Stimulated activated CD4-positive, alpha-beta T cell treated with anti-CD3 and anti-CD28 coated beads, TNF-alpha, amount 100 ng/mL, for 4 hours (primary cell): ENCODE results near the gene COMMD4.
A peak's percentile ranks its signal among the peaks of the same experiment; 100 is the strongest.
"Not testable (repeated sequence)": the region's sequence is repeated elsewhere in the genome, so short reads cannot be mapped to it uniquely, and the experiment has no call there.

Experiments
- DNase-seq, 3 experiments: peaks; one replicate each; pipeline ENCODE4 v3.0.0-alpha.2; 2020; ENCODE audit warnings: low read depth in 3 of 3

The COMMD4 gene

GRCh38 chr15:75335705-75336355 is at the start of gene COMMD4:
TSS of gene COMMD4 (plus strand) at chr15:75336063. CDS start at chr15:75336090, 27 bp downstream.
- DNase-seq: peak; percentile 36 to 70 (median 47)

DNA sequence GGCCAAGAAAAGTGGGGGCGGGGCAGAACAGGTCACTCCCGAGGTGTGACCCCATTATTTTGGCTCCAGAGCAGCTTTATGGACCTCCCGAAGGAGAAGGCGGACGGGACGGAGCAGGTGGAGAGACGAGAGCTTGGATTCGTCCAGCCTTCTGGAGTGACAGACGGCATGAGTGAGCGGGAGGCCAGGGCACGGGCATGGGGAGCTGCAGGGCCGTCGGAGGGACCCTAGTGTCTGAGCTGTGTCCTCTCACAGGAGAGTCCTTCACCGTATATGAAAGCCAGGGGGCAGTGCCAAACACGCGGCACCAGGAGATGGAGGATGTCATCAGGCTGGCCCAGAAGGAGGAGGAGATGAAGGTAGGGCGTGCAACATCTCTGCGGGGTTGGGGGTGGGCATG is 42.2 kb upstream of the COMMD4 start:
- not testable (repeated sequence) for DNase-seq

DNA sequence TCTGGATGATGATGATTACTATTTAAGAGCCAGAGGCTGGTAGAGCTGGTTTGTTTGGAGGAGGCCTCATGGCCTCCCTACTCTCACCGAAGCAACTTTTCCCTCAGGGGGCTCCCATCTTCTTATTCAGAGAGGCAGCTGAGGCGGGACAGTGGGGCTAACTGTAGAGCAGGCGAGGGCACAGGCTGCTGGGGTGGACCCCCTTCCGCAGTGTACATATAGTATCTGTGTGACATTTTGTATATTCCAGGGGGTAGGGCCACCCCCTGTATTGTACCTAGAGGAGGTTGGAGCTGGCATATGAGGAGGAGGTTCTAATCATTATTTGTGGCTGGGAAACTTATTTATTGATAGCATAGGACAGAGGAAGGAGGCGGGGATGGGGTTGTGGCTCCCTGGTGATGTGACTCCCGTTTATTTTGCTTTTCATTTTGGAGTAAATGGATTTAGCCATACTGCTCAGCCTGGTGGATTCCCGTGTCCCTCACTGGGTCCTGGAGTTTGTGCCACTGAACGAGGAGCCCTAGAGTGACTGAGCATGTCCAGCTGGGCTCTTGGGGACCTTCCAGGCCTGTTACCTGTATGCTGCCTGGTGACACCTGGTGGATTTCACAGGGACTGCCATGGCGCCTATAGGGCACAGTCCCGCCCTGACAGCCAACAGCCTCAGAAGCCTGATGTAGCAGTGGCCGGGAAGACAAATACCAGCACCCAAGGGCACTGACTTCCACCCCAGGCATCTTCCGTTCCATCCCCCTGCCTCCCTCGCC is 37.1 kb upstream of the COMMD4 start:
- not testable (repeated sequence) for DNase-seq

DNA sequence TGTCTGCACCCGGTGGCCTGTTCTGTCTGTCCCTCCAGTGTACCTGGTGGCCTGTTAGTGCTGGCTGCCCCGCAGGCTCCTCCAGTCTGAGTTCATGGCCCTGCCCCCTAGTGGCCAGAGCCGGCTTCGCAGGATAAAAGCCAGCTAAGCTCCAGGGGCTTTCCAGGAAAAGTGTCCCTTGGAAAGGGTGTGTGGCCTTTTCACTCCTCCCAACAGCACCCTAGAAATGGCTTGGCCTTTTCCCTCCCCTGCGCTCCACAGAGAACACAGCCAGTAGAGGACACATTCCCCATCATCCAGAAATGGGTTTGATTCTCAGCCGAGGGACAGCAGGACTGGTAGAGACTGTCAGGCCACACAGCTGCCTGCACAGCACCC is 36.6 kb upstream of the COMMD4 start:
- DNase-seq: peak; percentile 35 to 42 (median 40)

DNA sequence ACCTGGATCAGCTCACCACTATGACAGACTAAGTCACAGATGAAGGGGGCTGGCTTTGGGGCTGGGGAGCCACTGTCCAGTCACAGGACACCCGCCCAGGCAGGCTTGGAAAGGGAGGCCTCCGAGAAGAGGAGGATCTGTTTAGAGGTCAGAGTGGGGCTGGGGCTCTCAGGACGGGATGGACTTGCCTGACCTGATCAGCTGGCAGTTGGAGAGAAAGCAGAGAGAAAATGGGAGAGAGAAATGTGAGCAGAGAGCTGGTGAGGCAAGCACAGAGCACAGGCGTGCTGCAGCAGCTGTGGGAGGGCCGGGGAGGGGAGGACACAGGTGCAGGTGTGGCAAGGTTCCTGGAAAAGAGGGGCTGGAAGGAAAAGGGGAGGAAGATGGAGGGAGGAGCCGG is 35.8 kb upstream of the COMMD4 start:
- not testable (repeated sequence) for DNase-seq

DNA sequence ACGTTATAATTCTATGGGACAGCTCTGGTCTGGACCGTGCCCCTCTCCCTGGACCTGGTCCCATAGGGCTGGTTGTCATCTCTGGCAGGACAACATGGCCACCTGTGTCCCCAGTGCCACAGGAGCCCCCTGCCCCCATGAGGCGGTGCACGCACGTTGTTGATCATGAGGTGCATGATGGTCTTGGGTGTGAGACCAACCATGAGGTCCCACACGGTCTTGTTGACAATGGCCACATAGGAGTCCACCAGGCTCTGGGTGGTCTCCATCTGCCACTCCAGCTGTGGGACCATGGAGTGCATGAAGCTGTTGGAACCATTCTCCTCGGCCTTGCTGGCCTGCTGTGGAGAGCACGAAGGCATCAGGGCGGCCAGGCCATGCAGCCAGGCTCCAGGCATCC is 33.5 kb upstream of the COMMD4 start:
- DNase-seq: no peak

GRCh38 chr15:75302753-75303152 is 33.1 kb upstream of the COMMD4 start:
- not testable (repeated sequence) for DNase-seq

DNA sequence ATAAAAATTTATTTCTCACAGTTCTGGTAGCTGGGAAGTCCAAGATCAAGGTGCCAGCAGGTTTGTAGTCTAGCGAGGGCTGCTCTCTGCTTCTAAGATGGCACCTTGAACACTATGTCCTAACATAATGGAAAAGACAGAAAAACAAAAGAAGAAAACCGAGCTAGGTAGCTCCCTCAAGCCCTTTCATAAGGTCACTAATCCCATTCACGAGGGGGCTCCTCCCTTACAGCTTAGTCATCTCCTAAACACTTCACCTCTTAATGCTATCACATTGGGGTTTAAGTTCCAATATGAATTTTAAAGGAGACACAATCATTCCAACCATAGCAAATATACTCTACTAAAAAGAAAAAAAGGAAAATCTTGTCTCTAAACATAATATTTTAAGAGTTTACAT is 29.7 kb upstream of the COMMD4 start:
- no peak for DNase-seq

GRCh38 chr15:75307778-75308390 is 28.0 kb upstream of the COMMD4 start:
- DNase-seq: no peak

DNA sequence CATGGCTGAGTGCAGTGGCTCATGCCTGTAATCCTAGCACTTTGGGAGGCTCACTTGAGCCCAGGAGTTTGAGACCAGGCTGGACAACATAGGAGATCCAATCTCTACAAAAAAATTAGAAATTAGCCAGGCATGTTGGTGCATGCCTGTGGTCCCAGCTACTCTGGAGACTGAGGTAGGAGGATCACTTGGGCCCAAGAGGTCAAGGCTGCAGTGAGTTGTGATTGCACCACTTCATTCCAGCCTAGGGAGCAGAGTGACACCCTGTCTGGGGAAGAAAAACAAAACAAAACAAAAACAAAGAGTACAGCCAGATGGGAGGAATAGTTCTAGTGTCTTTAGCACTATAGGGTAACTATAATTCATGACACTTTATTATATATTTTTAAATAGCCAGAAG is 26.2 kb upstream of the COMMD4 start:
- no peak for DNase-seq

DNA sequence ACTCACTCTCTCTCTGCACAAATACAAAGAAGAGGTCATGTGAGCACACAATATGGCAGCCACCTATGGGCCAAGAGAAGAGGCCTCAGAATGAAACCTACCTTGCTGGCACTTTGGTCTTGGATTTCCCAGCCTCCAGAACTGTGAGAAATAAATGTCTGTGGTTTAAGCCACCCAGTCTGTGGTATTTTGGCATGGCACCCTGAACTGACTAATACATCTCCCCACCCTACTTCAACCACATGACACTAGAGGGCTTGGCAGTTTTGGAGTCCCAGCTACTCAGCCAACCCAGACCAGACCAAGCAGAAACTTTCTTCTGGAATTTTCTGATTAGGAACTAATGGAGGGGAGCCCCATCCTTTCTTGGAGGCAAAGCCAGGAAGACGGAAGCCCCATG is 23.3 kb upstream of the COMMD4 start:
- DNase-seq: not testable (repeated sequence)

- DNase-seq: no peak
Measured at GRCh38 chr15:75313116-75313845, 22.6 kb upstream of the COMMD4 start.

GRCh38 chr15:75314552-75315290 is 21.1 kb upstream of the COMMD4 start:
- DNase-seq: no peak

DNA sequence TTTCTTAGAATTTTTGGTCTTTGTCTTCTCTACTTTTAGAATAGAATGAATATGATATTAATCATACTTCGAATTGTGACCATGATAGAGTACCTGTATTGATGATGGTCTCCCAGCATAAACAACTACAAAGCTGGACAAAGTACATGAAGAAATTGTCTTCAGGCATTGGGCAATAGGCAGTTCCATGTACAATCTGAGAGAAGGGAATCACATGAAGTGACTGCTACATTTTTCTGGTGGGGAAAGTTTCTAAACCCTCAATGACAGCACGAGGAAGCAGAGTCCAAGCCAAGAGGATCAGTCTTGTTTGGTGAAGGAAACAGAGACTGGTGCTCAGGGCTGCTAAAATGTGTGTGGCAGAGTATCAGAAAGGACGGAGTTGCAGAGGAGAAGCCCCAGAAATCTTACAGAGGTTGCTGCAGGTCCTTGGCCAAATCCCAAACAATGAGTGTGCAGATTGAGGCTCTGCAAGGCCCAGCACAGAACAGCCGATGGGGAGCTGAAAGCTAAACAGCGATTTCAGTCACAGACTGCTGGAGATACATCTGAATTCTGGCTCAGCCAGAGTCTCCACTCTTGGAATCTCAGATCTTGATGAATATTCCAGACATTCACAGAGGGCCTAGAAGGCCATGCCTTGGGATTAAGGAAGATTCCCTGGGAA is 16.5 kb upstream of the COMMD4 start:
- DNase-seq: not testable (repeated sequence)

DNA sequence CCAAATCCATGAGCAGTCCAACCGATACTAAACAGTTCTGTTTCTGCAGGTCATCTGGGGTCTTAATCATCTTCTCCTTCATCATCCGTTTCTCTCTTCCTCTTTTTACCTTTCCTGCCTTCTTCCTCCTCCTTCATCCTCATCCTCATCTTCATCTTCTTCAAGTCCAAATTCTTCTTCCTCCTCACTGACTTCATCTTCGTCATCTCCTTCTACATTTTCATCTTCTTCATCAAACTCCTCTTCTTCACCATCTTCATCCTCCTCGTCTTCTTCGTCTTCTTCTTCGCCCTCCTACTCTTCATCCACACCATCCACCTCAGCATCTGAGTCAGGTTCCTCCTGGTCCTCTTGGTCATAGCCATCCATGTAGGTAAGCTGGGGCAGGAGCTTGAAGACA is 14.2 kb upstream of the COMMD4 start:
- no peak for DNase-seq

DNA sequence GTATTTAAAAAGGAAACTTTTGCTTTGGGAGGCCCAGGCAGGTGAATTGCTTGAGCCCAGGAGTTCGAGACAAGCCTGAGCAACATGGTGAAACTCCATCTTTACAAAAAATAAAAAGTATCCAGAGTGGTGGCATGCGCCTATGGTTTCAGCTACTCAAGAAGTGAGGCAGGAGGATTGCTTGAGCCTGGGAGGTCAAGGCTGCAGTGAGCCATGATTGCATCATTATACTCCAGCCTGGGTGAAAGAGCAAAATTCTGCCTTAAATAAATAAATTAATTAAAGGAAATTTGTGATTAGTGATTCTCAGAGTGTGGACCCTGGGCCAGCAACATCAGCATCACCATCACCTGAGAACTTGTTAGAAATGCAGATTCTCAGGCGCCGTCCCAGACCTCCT is 9.9 kb upstream of the COMMD4 start:
- DNase-seq: no peak

DNA sequence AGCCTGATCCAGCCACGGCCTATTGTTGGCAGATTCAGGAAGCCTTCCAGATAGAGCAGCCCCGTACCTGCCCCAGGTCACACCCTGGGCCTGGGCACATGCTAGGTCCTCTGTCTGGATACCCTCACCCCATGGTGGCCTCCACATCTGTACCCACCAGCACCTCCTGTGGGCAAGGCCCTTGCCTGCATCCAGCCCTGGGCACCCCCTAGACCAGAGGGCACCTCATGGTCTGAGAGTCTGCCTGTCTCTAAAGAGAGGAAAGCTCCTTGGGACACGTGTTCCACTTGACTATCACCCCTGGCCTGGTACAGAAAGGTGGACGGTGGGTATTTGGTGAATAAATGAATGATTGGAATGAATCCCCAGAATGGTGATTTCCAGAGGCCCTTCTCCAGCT is 8.9 kb upstream of the COMMD4 start:
- DNase-seq: no peak

- no peak for DNase-seq
Measured at GRCh38 chr15:75327491-75327890, 8.4 kb upstream of the COMMD4 start.

DNA sequence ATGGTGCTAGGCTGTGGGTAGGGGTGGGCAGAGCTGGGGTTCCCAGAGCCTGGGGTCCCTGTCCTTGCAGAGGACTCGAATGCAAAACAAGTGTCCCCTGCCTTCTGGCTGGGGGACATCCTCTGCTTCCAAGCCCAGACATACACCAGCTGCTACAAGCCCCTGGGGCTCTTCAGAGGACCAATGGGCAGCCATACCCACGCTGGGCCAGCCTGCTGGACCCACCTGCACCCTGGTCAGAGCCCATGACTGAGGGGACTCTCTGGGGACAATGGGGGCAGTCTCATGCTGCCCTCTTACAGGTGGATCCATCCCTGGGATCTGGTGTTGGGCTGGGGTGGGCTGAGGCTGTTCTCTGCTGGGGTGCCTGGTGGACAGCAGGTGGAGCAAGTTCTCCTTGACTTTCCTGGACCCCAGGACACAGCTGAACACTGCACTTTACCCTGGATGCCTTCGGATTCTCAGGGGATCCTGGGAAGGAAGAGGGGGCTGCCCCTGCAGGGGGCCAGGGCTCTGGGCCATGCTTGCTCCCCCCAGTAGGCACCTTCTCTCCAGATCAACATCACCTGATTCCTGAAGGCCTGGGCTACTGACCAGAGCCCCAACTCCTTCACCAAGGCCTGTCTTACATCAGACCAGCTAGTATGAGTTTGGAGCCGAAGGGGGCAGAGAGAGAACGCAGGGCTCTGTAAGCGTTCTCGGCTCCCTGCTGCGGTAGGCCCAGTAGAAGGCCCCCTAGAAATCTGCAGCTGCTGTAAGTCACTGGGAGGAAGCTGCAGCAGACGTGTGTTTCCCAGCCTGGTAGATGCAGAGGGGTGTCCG is 7.2 kb upstream of the COMMD4 start:
- no peak for DNase-seq

DNA sequence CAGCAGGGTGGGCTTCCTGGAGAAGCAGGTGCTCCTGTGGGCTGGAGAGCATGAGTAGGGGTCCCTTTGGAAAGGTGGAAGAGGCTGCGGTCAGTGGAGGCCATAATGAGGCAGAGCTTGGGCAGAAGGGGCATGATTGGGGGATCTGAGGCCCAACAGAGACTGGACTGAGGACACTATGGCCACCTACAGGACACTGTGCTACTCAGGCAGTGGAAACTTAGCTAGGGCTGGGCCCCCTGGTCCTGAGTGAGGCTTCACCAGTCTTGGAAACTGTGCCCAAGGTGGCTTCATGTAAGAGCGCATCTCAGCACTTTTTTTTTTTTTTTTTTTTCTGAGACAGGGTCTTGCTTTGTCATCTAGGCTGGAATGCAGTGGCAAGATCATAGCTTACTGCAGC is 6.3 kb upstream of the COMMD4 start:
- no peak for DNase-seq
